A673 (cell line): Measurements from ENCODE around the gene COIL.

ENCODE experiments used
- EZH2 ChIP-seq: fragments of 200-600 bp; sonication (generic); IDR thresholded peaks from 2 replicates; pipeline ENCODE4 v1.6.1; 2017; ENCODE audit warnings: borderline replicate concordance, low read depth, mild to moderate bottlenecking, mixed read lengths, antibody characterized with exemption, low read length; ENCODE audit not compliant: poor library complexity, severe bottlenecking
- TF ChIP-seq, protein P1 (sequence below): fragments of 300-800, 200-600 bp; sonication (generic); conservative IDR thresholded peaks from 2 replicates; pipeline ENCODE4 v1.5.1; 2017; ENCODE audit warnings: low read depth, mild to moderate bottlenecking, antibody characterized with exemption, low read length, moderate library complexity, mixed read lengths

DNA sequence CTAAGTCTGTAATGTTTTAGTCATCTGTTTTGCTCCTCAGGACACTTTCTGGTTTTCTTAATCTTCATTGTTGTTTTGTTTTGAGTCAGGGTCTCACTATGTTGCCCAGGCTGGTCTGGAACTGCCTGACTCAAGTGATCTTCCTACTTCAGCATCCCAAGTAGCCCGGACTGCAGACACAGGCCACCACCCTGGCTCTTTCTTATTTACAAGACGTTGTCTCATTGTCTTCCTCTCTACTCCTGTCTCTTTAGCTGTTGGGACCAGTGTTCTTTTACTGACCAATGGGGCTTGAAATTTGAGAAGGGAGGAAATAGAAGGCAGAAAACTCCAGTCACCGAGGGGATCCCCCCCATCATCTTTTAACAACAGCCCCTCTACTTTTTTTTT lies 18.2 kb upstream of the COIL start:
- TF ChIP-seq EZH2 = no peak
- TF ChIP-seq, protein P1, sequence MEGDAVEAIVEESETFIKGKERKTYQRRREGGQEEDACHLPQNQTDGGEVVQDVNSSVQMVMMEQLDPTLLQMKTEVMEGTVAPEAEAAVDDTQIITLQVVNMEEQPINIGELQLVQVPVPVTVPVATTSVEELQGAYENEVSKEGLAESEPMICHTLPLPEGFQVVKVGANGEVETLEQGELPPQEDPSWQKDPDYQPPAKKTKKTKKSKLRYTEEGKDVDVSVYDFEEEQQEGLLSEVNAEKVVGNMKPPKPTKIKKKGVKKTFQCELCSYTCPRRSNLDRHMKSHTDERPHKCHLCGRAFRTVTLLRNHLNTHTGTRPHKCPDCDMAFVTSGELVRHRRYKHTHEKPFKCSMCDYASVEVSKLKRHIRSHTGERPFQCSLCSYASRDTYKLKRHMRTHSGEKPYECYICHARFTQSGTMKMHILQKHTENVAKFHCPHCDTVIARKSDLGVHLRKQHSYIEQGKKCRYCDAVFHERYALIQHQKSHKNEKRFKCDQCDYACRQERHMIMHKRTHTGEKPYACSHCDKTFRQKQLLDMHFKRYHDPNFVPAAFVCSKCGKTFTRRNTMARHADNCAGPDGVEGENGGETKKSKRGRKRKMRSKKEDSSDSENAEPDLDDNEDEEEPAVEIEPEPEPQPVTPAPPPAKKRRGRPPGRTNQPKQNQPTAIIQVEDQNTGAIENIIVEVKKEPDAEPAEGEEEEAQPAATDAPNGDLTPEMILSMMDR = no peak
